Astrocyte (in vitro differentiated cells and primary cell): Measurements from ENCODE around the gene CCDC157. TPM values are rescaled to one million over a fixed set of nuclear protein-coding genes. Genes with fewer than 3 reads are reported as not detected.

ENCODE experiments used
- DNase-seq: peaks from one replicate; pipeline ENCODE4 v3.0.0-alpha.2; 2010; ENCODE audit warnings: low read depth
- FAIRE-seq: peaks from 2 replicates; lab custom pipeline; 2011; peaks lifted over from hg19 to GRCh38; lab: Jason Lieb, UNC
- H2AFZ ChIP-seq: 2 replicates; pipeline ENCODE4 v1.6.0; 2012; ENCODE audit warnings: low read depth, low read length, inconsistent platforms
- H3K27ac ChIP-seq: 2 replicates; pipeline ENCODE4 v1.5.1; 2011; ENCODE audit warnings: low read depth, low read length, inconsistent platforms
- H3K27me3 ChIP-seq: 2 replicates; pipeline ENCODE4 v1.6.0; 2011; ENCODE audit warnings: low read length, inconsistent platforms; ENCODE audit not compliant: insufficient read depth
- H3K36me3 ChIP-seq: 2 replicates; pipeline ENCODE4 v1.5.1; 2011; ENCODE audit warnings: low read length, inconsistent platforms; ENCODE audit not compliant: insufficient read depth
- H3K4me1 ChIP-seq: 2 replicates; pipeline ENCODE4 v1.5.1; 2011; ENCODE audit warnings: low read length, inconsistent platforms; ENCODE audit not compliant: insufficient read depth
- H3K4me2 ChIP-seq: 2 replicates; pipeline ENCODE4 v1.6.0; 2012; ENCODE audit warnings: low read length, inconsistent platforms
- H3K4me3 ChIP-seq: 2 replicates; pipeline ENCODE4 v1.5.1; 2011; ENCODE audit warnings: low read depth, mild to moderate bottlenecking, low read length, inconsistent platforms; ENCODE audit not compliant: insufficient read depth
- H3K79me2 ChIP-seq: 2 replicates; pipeline ENCODE4 v1.6.0; 2012; ENCODE audit warnings: mild to moderate bottlenecking, low read length, inconsistent platforms; ENCODE audit not compliant: insufficient read depth
- H3K9ac ChIP-seq: 2 replicates; pipeline ENCODE4 v1.6.0; 2012; ENCODE audit warnings: mild to moderate bottlenecking, low read length, inconsistent platforms
- H3K9me3 ChIP-seq: 2 replicates; pipeline ENCODE4 v1.5.1; 2012; ENCODE audit warnings: low read depth, mild to moderate bottlenecking, low read length, inconsistent platforms; ENCODE audit not compliant: insufficient read depth
- H4K20me1 ChIP-seq: 2 replicates; pipeline ENCODE4 v1.6.0; 2012; ENCODE audit warnings: low read length, inconsistent platforms; ENCODE audit not compliant: insufficient read depth
- H3K27ac Mint-ChIP-seq: one replicate; pipeline ENCODE4 v1.8.0; 2021; ENCODE audit warnings: mild to moderate bottlenecking, mixed read lengths; ENCODE audit not compliant: unreplicated experiment
- H3K27me3 Mint-ChIP-seq: one replicate; pipeline ENCODE4 v1.8.0; 2021; ENCODE audit warnings: low read depth, mixed read lengths; ENCODE audit not compliant: unreplicated experiment
- H3K36me3 Mint-ChIP-seq: one replicate; pipeline ENCODE4 v1.8.0; 2021; ENCODE audit warnings: low read depth, mixed read lengths; ENCODE audit not compliant: unreplicated experiment
- H3K4me1 Mint-ChIP-seq: one replicate; pipeline ENCODE4 v1.8.0; 2021; ENCODE audit warnings: low read depth, mixed read lengths; ENCODE audit not compliant: unreplicated experiment
- H3K4me3 Mint-ChIP-seq: one replicate; pipeline ENCODE4 v1.8.0; 2021; ENCODE audit warnings: mild to moderate bottlenecking, moderate library complexity, mixed read lengths; ENCODE audit not compliant: unreplicated experiment
- H3K9me3 Mint-ChIP-seq: one replicate; pipeline ENCODE4 v1.8.0; 2021; ENCODE audit warnings: mild to moderate bottlenecking, mixed read lengths; ENCODE audit not compliant: unreplicated experiment
- CTCF ChIP-seq: IDR thresholded peaks from 2 replicates; pipeline ENCODE4 v1.5.1; 2011; ENCODE audit warnings: low read depth, mild to moderate bottlenecking, inconsistent platforms, low read length, moderate library complexity; ENCODE audit not compliant: insufficient read depth
- EZH2 ChIP-seq: IDR thresholded peaks from 2 replicates; pipeline ENCODE4 v1.6.1; 2012; ENCODE audit warnings: mild to moderate bottlenecking, low read length, inconsistent platforms; ENCODE audit not compliant: insufficient read depth
- total RNA-seq: library from RNA; stranded (reverse); gene quantifications from 2 replicates; pipeline ENCODE4 v1.2.1, GENCODE V29; 2021

CCDC157 gene
- total RNA-seq, 1 donor from 2014 or later = 2.9 TPM

DNA sequence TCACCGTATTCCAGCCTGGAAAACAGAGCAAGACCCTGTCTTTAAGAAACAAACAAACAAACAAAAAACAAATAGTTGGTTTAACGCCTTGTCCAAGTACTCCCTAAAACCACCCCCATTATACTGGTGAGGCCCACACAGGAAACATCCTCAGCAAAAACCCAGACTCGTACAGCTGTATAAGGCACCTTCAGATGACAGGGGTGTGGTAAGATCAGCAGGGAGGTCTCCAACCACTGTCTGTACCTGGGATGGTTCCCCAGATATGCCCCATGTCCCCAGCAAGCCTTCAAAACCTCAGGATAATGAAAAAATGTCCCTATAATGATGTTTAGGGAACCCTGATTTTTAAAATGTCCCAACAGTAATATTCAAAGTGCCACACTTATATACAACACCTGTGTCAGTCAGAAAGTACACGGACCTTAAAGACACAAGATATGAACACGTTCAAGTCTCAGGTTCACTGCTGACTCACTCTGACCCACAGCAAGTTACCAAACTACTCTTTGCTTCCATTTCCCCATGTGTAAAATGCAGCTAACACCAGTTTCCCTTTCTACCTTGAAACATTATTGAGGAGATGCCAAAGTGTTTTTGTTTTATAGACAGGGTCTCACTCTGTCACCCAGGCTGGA, 9.4 kb upstream of the CCDC157 start:
- peaks cover 29% of the 10 kb centered on the region for H3K36me3 Mint-ChIP-seq
- peaks cover 92% of the 10 kb centered on the region for H4K20me1 ChIP-seq
- peaks cover 67% of the 10 kb centered on the region for H3K36me3 ChIP-seq

GRCh38 chr22:30348404-30348803, 8.4 kb upstream of the CCDC157 start:
- peaks cover 29% of the 10 kb centered on the region for H3K36me3 Mint-ChIP-seq

More for the DNA sequence above, 9.4 kb upstream of the CCDC157 start:
- H3K27ac ChIP-seq = no peak overlapping the region
- H3K4me3 Mint-ChIP-seq = no peak overlapping the region
- no peak overlapping the region for H3K27ac Mint-ChIP-seq
- no peak overlapping the region for H2AFZ ChIP-seq
- peaks cover 63% of the 10 kb centered on the region for H3K79me2 ChIP-seq
- no peaks in the 10 kb centered on the region for H3K9me3 Mint-ChIP-seq
- H3K4me1 ChIP-seq = no peaks in the 10 kb centered on the region
- H3K4me3 ChIP-seq = no peak overlapping the region
- H3K4me2 ChIP-seq = no peak overlapping the region
- no peak for DNase-seq
- no peak overlapping the region for H3K9ac ChIP-seq
- H3K27me3 ChIP-seq = no peaks in the 10 kb centered on the region
- H3K9me3 ChIP-seq = no peaks in the 10 kb centered on the region
- no peaks in the 10 kb centered on the region for H3K4me1 Mint-ChIP-seq
- TF ChIP-seq EZH2 (no peak), CTCF (no peak)
- no peak for FAIRE-seq
- H3K27me3 Mint-ChIP-seq = no peaks in the 10 kb centered on the region

More at GRCh38 chr22:30348404-30348803, 8.4 kb upstream of the CCDC157 start:
- Histone ChIP-seq H3K9me3 (no peaks in the 10 kb centered on the region), H3K4me1 (no peaks in the 10 kb centered on the region), H3K79me2 (peaks cover 71% of the 10 kb centered on the region), H2AFZ (no peak overlapping the region), H3K9ac (no peak overlapping the region), H3K27me3 (no peaks in the 10 kb centered on the region), H3K27ac (no peak overlapping the region), H4K20me1 (peaks cover 89% of the 10 kb centered on the region), H3K4me3 (no peak overlapping the region), H3K4me2 (no peak overlapping the region), H3K36me3 (peaks cover 64% of the 10 kb centered on the region)
- no peak overlapping the region for H3K4me3 Mint-ChIP-seq
- H3K9me3 Mint-ChIP-seq = no peaks in the 10 kb centered on the region
- DNase-seq (no peak), FAIRE-seq (no peak)
- no peaks in the 10 kb centered on the region for H3K27me3 Mint-ChIP-seq
- no peak for TF ChIP-seq EZH2
- TF ChIP-seq CTCF = no peak
- H3K4me1 Mint-ChIP-seq = peaks cover 5% of the 10 kb centered on the region
- no peak overlapping the region for H3K27ac Mint-ChIP-seq
